ENCODE data around the gene ARHGAP6. TPM values are rescaled to one million over a fixed set of nuclear protein-coding genes. Genes with fewer than 3 reads are reported as not detected.

ARHGAP6 gene
- total and polyA plus RNA-seq, 11 donors = 2.1 to 6.6 (median 2.5) TPM

DNA sequence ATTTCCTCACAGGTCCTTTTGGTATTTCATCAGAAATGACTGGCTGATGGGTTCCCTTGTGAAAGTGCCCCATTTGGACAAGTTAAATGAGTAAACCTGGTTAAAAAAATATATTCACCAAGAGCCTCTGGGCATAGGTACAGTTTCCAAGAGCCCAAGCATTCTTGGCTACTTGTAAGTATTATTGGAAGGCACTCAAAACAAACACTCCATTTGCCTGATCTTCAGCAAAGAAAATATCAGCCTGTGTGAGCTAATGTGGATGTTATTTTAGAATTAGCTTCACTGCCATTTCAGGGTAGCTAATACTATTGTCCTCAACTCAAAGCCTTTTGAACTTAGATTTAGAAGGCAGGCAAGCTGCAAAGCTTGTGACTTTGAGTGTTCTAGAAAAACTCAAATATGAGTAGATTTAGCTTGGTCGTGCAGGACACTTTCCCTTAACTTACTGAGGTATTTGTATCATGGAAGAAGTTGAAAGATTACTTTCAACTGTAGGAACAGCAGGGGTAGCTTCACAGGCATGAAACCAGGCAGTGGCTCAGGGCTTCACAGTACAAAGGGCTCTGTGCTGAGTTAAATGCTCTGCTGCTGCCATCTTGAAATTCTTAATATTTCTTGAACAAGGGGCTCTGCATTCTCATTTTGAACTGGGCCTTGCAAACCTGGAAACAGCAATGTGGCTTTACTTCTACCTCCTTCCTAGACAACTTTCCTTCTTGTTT is 195.3 kb downstream of the ARHGAP6 start:
- no peaks in the 10 kb centered on the region for H3K36me3 ChIP-seq
- ATAC-seq = peak in 2 of 4 donors; percentile 39 to 57
- no peak overlapping the region for H3K4me3 ChIP-seq
- WGBS, 4 donors = 35 to 67% (median 43%) methylated on average over 1 of the region's 1 CpG
- H3K27me3 ChIP-seq = peaks cover 0 to 5% (median 0%) of the 10 kb centered on the region in 9 donors
- no peaks in the 10 kb centered on the region for H3K9me3 ChIP-seq
- no peak for DNase-seq
- H3K27ac ChIP-seq = peak overlapping the region in 5 of 12 donors; percentile 22 to 48 (median 28)
- TF ChIP-seq, protein P1, sequence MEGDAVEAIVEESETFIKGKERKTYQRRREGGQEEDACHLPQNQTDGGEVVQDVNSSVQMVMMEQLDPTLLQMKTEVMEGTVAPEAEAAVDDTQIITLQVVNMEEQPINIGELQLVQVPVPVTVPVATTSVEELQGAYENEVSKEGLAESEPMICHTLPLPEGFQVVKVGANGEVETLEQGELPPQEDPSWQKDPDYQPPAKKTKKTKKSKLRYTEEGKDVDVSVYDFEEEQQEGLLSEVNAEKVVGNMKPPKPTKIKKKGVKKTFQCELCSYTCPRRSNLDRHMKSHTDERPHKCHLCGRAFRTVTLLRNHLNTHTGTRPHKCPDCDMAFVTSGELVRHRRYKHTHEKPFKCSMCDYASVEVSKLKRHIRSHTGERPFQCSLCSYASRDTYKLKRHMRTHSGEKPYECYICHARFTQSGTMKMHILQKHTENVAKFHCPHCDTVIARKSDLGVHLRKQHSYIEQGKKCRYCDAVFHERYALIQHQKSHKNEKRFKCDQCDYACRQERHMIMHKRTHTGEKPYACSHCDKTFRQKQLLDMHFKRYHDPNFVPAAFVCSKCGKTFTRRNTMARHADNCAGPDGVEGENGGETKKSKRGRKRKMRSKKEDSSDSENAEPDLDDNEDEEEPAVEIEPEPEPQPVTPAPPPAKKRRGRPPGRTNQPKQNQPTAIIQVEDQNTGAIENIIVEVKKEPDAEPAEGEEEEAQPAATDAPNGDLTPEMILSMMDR (IDR thresholded peaks at IDR 0.05) = no peak
- no peak for TF ChIP-seq POLR2A (IDR thresholded peaks at IDR 0.05)
- intact Hi-C loops (cut with DNase I) = no loop called here
- peaks cover 0 to 13% (median 0%) of the 10 kb centered on the region in 12 donors for H3K4me1 ChIP-seq

GRCh38 chrX:11465648-11466411 is 199.9 kb downstream of the ARHGAP6 start:
- DNase-seq (no peak), ATAC-seq (no peak)
- Histone ChIP-seq H3K4me3 (no peak overlapping the region), H3K9me3 (no peaks in the 10 kb centered on the region), H3K36me3 (no peaks in the 10 kb centered on the region), H3K27ac (no peak overlapping the region), H3K27me3 (peaks cover 0 to 5% (median 0%) of the 10 kb centered on the region in 9 donors), H3K4me1 (peaks cover 0 to 11% (median 0%) of the 10 kb centered on the region in 12 donors)
- TF ChIP-seq POLR2A (IDR thresholded peaks at IDR 0.05) = no peak
- TF ChIP-seq, protein P1 (IDR thresholded peaks at IDR 0.05) = no peak
- intact Hi-C loops (cut with DNase I) = no loop called here
- WGBS, 4 donors = 61 to 86% (median 73%) methylated on average over 5 of the region's 5 CpGs

DNA sequence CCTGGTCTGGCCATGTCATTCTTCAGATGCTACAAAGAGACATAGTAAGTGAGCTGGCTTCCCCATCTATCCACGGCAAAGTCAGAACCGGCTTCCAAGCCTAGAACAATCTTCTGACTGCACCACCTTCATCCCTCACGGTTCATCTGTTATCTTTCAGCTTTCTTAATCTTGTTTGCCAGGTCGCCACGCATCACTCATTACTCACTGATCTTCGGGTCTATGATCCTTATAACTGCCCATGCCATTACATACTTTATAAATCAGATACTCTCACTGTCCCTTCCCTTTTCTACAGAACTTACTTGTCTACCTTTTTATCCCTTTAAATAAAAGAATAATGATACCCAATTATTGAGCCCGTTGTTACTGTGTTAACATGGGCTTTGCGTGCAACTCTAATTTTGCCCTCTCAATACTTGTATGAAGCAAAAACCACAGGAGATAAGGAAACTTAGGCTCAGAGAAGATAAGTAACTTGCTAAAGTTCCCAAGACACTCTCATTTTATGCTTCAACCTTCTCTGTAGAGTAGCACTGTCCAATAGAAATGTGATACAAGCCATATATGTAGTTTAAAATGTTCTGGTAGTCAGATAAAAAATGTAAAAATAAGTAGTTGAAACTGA is 200.8 kb downstream of the ARHGAP6 start:
- 80 to 95% (median 88%) methylated on average over 8 of the region's 8 CpGs for WGBS, 4 donors
- H3K9me3 ChIP-seq = no peaks in the 10 kb centered on the region
- no peaks in the 10 kb centered on the region for H3K36me3 ChIP-seq
- H3K4me3 ChIP-seq = no peak overlapping the region
- DNase-seq = no peak
- TF ChIP-seq, protein P1 (IDR thresholded peaks at IDR 0.05) = no peak
- TF ChIP-seq POLR2A (IDR thresholded peaks at IDR 0.05) = no peak
- H3K4me1 ChIP-seq = peaks cover 0 to 2% (median 0%) of the 10 kb centered on the region in 12 donors
- no peak for ATAC-seq
- peaks cover 0 to 5% (median 0%) of the 10 kb centered on the region in 9 donors for H3K27me3 ChIP-seq
- no peak overlapping the region for H3K27ac ChIP-seq
- intact Hi-C loops (cut with DNase I) = no loop called here

DNA sequence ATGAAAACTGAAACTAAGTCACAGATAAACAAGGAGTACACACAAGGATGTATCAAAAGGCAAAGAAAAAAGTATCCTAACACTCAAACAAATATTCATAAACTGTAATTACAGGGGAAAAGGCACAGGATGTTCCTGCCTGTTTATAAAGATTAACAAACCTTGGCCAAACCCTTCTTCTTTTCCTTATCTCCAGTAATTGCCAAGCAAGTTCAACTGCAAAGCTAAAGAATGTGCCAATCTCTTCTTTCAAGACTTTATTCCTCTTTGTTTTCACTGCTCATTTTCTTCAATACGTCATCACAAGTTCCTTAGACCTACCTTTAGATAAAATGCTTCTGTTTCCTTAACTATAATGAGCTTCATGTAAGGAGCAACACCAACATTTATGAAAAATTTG is 201.3 kb downstream of the ARHGAP6 start:
- peaks cover 0 to 5% (median 0%) of the 10 kb centered on the region in 9 donors for H3K27me3 ChIP-seq
- TF ChIP-seq, protein P1 (IDR thresholded peaks at IDR 0.05) = no peak
- TF ChIP-seq POLR2A (IDR thresholded peaks at IDR 0.05) = no peak
- H3K9me3 ChIP-seq = no peaks in the 10 kb centered on the region
- 42 to 91% (median 72%) methylated on average over 1 of the region's 1 CpG for WGBS, 4 donors
- H3K4me3 ChIP-seq = no peak overlapping the region
- DNase-seq = no peak
- H3K36me3 ChIP-seq = no peaks in the 10 kb centered on the region
- ATAC-seq = no peak
- no peak overlapping the region for H3K27ac ChIP-seq
- H3K4me1 ChIP-seq = no peaks in the 10 kb centered on the region
- intact Hi-C loops (cut with DNase I) = no loop called here

Data from heart left ventricle (tissue), 16 donors.